ENCODE measurements around the gene VSTM4.

Gene VSTM4

GRCh38 chr10:49115015-49115795 lies at the start of gene VSTM4:
Gene VSTM4 (minus strand): TSS chr10:49115522. CDS start chr10:49115485, 37 bp downstream.
- DNase-seq, result no peak

DNA sequence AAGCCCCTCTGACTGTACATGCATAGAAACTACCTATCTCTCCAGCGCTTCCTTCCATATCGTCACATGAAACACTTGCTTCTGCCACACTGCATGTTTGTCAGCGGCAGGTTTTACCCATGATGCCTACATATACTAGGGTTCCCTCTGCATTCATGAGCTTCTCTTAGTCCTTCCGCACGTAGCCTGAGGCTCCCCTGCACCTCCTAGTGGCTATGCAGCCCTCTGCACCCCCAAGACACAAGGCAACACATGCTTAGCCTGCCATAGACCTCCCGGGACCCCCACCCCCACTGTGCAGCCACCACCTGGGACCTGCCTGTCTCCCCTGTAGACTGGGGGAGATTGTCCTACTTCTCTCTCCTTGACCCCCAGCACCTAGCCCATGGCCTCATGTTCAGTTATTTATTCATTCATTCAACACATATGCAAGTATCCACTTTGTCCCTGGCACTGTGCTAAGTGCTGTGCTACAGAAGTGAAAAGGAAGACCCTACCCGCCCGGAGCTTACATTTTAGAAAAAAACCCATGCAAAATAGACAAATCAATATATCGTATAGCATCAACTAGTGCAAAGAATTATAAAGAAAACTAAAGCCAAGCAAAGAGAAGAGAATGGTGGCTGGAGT lies 49.4 kb upstream of the VSTM4 start:
- DNase-seq, result no peak

- DNase-seq, result no peak
Observed at GRCh38 chr10:49163741-49164140, 48.4 kb upstream of the VSTM4 start.

- no peak for DNase-seq
Observed at GRCh38 chr10:49162761-49163310, 47.5 kb upstream of the VSTM4 start.

DNA sequence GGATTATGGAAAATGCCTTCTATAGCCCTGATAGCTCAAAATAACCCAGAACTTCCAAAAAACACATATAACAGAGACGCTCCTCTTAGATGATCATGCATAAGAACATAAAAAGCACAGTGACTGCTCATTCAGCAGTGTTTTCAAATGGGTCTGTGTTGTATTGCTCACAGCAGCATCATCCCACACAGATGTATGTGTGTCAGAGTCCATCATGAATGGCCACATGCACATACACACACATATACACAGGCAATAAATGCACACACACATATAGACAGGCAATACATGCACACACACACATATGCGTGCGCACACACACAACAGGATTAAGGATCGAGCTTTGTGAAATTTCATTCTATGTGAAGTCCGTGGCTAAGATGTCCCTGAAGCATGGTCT lies 46.7 kb upstream of the VSTM4 start:
- no peak for DNase-seq

DNA sequence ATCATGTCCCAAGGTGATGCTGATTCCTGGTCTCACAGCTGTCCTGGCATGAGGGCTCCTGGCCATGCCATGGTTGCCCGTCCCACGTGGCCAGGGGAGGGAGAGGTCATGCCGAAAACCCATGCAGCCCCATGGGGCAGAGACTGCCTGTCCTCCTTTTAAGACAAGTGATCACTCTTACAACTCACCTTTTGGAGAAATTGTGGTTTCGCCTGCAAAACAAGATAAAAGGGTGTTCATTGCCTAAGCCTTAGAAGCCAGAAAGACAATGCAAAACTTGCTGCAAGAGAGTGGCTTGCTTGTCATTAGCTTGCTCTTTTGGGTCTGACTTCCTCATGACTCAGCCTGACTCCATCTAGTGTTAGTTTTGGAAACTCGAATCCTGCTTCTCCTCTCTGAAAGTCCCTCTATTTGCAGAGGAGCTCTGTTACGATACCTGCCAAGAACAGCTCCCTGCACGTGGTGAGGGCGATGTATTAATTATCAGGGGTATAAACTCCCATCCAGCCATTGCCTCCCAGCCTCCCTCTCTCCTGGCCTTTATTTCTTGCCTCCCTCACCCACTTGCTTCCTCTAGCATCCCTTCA lies 46.2 kb upstream of the VSTM4 start:
- no peak for DNase-seq

DNA sequence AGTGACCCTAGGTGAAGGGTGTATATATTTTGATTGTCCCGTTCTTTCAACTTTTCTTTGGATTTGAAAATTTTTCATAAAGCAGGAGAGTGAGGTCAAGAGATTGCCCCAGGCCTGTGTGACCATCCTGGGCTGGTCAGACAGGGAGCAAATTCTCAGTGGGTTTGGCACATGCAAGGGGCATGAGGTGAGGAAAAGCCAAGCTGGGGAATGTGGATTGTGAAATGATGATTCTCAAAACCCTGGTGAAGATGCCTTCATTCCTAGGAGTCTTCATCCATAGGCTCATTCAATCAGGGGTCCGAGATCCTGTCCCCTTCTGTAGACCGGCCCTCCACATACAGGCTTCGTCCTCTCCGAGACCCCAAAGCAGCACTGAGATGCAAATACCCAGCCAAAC lies 45.5 kb upstream of the VSTM4 start:
- DNase-seq, result no peak

- no peak for DNase-seq
Observed at GRCh38 chr10:49160110-49160509, 44.8 kb upstream of the VSTM4 start.

DNA sequence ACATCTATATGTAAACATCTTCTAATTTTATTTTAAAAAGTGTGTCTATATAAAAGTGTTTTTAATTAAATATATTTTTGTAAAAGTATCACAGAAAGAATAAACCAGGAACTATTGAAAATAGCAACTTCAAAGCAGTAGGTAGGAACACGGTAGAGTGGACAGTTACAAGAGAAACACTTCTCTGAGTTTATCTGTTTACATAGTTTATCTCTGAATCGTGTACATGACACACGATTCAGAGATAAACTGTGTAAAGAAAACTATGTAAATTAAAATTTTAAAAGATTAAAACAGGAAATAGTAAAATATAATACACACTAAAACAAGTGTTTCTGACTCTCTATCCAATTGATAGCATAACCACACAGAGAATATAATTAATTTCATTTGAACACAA lies 43.6 kb upstream of the VSTM4 start:
- no peak for DNase-seq

- no peak for DNase-seq
Observed at GRCh38 chr10:49158404-49158803, 43.1 kb upstream of the VSTM4 start.

GRCh38 chr10:49157229-49157628 lies 41.9 kb upstream of the VSTM4 start:
- no peak for DNase-seq

DNA sequence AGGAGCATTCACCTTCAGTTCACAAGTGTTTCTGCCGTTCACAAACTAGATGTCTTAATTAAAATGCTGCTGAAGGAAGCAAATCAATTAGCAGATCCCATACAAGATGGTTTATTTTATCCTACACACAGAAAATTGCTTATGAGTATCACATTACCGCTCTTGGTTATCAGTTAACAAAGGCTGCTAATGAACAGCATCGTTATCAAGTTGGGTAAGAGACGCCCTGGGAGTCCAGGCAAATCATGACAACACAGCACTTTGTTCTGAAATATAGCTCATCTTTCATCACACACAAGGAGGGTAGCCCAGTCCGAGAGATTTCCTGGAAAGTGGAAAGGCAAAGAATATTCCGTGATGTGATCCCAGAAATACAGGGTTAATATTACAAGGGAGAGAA lies 39.3 kb upstream of the VSTM4 start:
- DNase-seq, result no peak

DNA sequence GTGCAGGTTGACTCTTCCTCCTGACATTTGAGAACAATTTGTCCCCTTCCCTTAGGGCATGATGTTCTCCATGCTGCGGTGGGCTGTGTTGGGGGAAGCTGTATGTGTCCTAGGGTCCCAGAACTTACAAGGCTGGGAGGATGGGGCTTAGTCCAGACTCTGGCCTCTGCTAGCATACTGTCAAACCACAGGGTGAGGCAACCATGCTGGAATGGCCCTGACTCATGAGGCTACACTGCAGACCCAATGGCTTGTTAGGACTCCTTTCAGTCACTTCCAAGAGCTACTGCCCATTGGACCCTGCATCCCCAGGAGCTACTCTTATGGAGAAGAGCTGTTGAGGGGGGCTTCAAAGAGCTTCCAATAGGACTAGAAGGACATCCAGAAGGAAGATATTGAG lies 38.6 kb upstream of the VSTM4 start:
- no peak for DNase-seq

DNA sequence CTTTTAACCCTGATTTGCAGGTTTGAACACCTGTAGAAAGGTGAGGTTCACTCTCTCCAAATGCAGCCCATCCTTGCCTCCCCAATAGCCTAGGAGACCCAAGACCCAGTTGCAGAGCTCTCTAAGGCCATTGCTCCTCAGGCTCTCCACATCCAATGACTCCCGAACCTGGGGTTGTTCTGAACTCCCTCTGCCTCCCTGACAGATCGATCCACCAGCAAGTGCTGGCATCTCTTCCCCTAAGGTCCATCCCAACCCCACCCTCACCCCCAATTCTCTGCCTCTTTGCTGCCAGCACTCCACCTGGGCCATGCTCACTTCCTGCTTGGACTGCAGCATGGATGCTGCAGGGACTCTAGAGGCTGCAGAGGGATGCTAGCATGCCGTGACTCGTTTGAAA lies 37.8 kb upstream of the VSTM4 start:
- no peak for DNase-seq

GRCh38 chr10:49152663-49153062 lies 37.3 kb upstream of the VSTM4 start:
- no peak for DNase-seq

DNA sequence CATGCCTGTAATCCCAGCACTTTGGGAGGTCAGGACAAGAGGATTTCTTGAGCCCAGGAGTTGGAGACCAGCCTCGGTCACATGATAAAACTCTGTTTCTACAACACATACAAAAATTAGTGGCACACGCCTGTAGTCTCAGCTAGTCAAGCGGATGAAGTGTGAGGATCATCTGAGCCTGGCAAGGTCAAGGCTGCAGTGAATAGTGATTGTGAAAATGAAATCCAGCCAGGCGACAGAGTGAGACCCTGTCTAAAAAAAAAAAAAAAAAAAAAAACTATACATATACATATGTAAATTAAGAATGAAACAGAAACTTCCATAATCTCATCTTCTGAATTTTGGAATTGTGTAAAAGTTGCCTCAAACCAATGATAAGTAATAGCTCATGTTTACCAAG lies 36.7 kb upstream of the VSTM4 start:
- no peak for DNase-seq

DNA sequence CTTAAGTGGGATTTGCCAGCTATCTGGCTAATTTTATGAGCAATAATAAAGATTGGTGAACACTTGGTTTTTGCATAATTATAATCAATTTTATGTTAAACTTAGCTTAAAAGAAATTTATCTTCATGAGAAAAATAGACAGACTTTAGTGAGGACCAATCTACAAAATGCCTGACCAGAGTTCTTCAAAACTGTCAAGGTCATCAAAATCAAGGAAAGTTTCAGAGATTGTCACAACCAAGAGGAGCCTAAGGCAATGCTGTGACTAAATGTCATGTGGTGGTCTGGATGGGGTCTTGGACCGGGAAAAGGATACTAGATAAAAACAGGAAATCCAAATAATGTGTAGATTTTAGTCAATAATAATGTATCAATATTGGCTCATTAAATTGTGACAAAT lies 36.2 kb upstream of the VSTM4 start:
- no peak for DNase-seq

GRCh38 chr10:49151025-49151445 lies 35.7 kb upstream of the VSTM4 start:
- no peak for DNase-seq

- no peak for DNase-seq
Observed at GRCh38 chr10:49150426-49150825, 35.1 kb upstream of the VSTM4 start.

DNA sequence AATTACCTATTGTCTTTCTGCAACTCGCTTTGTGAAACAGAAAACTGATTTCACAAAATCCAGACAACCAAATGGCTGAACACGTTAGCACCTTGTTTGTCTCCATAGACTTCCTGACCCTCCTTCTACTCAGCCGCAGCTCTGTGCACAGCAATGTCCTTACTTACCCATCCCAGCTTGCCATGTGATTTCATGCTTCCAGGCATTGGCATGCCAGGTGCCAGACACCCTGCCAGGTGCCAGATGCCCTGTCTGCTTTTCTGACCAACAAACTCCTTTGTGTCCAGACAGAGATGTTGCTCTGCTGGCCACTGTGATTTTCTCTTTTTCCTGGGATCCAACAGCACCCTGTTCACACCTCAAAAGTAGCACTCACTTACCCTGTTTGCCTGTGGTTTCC lies 34.6 kb upstream of the VSTM4 start:
- DNase-seq, result no peak

GRCh38 chr10:49144058-49144720 lies 28.9 kb upstream of the VSTM4 start:
- no peak for DNase-seq

DNA sequence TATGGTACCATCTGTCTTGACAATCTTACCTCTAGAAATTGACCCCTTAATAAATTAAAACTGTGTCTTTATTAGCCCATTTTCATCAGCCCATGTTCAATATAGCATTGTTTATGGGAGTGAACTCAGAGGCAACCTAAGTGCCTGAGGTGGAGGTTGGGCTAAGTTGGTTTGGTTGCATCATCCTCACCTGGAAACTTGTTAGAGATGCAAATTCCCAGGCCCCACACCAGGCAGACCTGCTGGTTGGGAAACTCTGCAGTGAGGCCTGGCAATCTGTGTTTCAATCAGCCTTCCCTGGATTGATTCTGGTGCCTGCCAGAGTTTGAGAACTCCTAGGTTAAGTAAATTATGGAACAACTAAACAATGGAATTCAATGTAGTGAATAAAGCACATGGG lies 27.9 kb upstream of the VSTM4 start:
- no peak for DNase-seq

DNA sequence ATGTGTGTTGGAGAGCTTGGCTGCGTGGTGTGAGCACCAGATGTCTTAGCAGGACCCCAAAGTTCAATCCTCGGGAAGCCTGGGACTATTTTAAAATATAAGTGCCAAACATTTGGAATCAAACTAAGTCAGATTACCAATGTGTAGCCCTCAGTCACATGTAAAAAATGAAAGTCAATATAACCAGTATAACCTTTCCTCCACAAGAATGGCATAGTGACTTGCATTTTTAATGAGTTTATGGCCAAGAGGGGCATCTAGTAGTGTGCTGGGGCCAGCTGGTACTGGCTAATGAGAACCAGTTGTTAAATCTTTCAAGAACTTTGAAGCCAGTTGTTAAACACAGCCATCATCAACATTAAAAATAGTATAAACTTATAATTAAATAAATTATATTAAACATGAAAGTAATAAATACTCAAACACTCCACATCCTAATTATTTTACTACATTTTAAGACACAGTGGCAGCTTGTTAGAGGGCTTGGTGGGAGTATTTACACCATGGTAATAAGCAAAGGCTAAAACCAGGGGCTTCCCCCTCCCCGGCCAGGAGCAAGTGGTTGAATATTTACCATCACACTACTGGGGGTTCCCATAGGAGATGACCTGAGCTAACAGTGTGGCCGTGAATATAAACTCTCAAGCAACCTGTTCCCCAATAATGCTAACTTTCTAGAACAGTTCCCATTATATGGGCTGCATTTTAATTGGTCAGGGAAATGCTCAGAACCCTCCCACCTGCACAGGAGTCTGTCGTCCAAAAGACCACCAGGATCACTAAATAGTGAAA lies 26.4 kb upstream of the VSTM4 start:
- no peak for DNase-seq

All from NCI-H187 (cell line).